Measurements from ENCODE around the gene TRIM66. TPM values are rescaled to one million over a fixed set of nuclear protein-coding genes. Genes with fewer than 3 reads are reported as not detected.
A peak's percentile ranks its signal among the peaks of the same experiment; 100 is the strongest.

Gene TRIM66
- total and polyA plus RNA-seq, 4 donors: 1.6 to 14.3 (median 2.5) TPM

DNA sequence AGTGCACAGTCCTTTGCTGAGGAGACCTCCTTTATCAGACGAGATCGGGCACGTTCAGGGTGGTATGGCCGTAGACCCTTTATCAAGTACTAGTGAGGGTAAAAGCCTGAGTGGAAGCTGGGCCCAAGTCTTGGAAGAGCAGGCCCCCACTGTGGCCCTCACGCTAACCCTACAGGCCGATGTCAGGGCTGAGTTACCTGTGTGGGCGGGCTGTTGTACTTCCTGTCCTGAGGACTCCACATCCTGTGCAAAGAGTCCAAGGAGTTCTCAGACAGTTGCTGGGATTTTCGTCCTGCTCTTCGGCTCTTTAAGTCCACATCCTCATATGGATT is 35.0 kb upstream of the TRIM66 start:
- Histone ChIP-seq H3K4me3 (ENCODE audit: low read depth in 1 of 3, low read length in 3 of 3) (no peak overlapping the region), H3K9me3 (ENCODE audit: control insufficient read depth in 4 of 4, low read length in 3 of 4) (no peaks in the 10 kb centered on the region), H3K4me1 (ENCODE audit: control insufficient read depth in 4 of 4, insufficient read depth in 4 of 4, low read length in 3 of 4) (peaks cover 22 to 81% (median 75%) of the 10 kb centered on the region in 4 donors), H3K9ac (ENCODE audit: low read depth in 1 of 2, low read length in 2 of 2) (no peak overlapping the region), H3K27me3 (ENCODE audit: control insufficient read depth in 4 of 4, insufficient read depth in 4 of 4, low read length in 3 of 4) (no peaks in the 10 kb centered on the region), H3K36me3 (ENCODE audit: control insufficient read depth in 4 of 4, insufficient read depth in 3 of 4, low read depth in 1 of 4, low read length in 3 of 4) (peaks cover 0 to 6% (median 3%) of the 10 kb centered on the region in 4 donors), H3K27ac (ENCODE audit: low read depth in 1 of 2, low read length in 2 of 2) (peak overlapping the region; percentile 25 to 46)
- no peak for DNase-seq (ENCODE audit: low spot score)
- TF ChIP-seq, protein P1, sequence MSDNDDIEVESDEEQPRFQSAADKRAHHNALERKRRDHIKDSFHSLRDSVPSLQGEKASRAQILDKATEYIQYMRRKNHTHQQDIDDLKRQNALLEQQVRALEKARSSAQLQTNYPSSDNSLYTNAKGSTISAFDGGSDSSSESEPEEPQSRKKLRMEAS (IDR thresholded peaks at IDR 0.05): no peak
- TF ChIP-seq YY1 (IDR thresholded peaks at IDR 0.05): no peak
- no peak for TF ChIP-seq RXRA (IDR thresholded peaks at IDR 0.05)
- WGBS: 61% methylated on average over 9 of the region's 9 CpGs

DNA sequence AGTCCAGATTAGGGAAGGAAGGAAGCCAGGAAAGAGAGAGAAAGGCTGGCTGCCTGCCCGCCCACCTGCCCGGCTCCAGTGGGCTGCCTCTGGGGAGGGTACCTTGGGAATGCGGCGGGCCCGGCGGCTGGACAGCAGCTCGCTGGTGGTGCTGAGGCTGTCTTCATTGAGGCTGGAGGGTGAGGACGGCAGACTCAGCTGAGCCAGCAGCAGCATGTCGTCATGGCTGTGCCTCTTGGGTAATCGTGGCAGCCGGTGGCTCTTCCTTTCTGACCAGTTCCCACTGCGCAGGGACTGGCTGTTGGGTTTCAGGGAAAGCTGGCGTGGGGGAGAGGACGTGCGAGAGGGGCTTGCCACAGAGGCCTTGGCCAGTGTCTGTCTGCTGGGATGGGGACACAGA is 33.0 kb upstream of the TRIM66 start:
- Histone ChIP-seq H3K9ac (ENCODE audit: low read depth in 1 of 2, low read length in 2 of 2) (no peak overlapping the region), H3K9me3 (ENCODE audit: control insufficient read depth in 4 of 4, low read length in 3 of 4) (no peaks in the 10 kb centered on the region), H3K27ac (ENCODE audit: low read depth in 1 of 2, low read length in 2 of 2) (peak overlapping the region in 1 of 2 donors; percentile 36), H3K36me3 (ENCODE audit: control insufficient read depth in 4 of 4, insufficient read depth in 3 of 4, low read depth in 1 of 4, low read length in 3 of 4) (peaks cover 0 to 17% (median 10%) of the 10 kb centered on the region in 4 donors), H3K4me3 (ENCODE audit: low read depth in 1 of 3, low read length in 3 of 3) (no peak overlapping the region), H3K4me1 (ENCODE audit: control insufficient read depth in 4 of 4, insufficient read depth in 4 of 4, low read length in 3 of 4) (peaks cover 22 to 61% (median 55%) of the 10 kb centered on the region in 4 donors), H3K27me3 (ENCODE audit: control insufficient read depth in 4 of 4, insufficient read depth in 4 of 4, low read length in 3 of 4) (no peaks in the 10 kb centered on the region)
- DNase-seq (ENCODE audit: low spot score): no peak
- 82% methylated on average over 15 of the region's 15 CpGs for WGBS
- TF ChIP-seq HNF4A (conservative IDR thresholded peaks at IDR 0.05) (no peak), EGR1 (IDR thresholded peaks at IDR 0.05; ENCODE audit: low read depth in 2 of 2) (no peak), GABPA (IDR thresholded peaks at IDR 0.05 in 1 of 2, conservative IDR thresholded peaks at IDR 0.05 in 1 of 2) (no peak), JUND (IDR thresholded peaks at IDR 0.05) (no peak), FOXA1 (IDR thresholded peaks at IDR 0.05) (no peak), FOXA2 (IDR thresholded peaks at IDR 0.05) (no peak), NR2F2 (IDR thresholded peaks at IDR 0.05) (no peak)
- TF ChIP-seq, protein P2, sequence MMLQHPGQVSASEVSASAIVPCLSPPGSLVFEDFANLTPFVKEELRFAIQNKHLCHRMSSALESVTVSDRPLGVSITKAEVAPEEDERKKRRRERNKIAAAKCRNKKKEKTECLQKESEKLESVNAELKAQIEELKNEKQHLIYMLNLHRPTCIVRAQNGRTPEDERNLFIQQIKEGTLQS (IDR thresholded peaks at IDR 0.05): no peak

DNA sequence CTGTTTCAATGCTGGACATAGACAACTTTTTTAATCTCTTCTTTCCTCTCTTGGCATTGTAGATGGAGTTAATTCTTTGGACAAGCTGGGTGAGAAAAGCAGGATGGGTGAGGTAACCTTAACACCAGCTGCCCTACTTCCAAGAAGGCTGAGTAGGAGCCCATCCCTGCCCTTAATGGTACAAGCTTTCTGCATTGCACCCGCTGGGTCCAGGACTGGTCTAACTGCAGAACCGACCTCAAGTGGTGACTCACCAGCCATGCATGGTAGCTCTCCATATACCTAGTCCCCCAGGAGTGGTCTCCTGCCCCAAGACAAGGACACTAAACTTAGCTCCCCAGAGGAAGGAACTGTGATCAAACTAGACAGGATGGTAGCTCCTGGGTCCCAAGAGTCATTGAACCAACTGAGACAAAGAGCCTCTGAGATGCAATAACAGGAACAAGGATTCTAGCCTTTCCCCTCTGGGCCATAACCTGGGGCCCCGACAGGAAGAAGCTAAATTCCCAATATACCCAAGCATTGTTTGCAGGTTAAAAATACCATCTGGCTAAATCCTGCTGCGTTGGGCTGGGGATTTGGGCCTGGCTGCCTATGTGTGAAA is 32.3 kb upstream of the TRIM66 start:
- no peak for TF ChIP-seq FOXA2 (IDR thresholded peaks at IDR 0.05)
- peak; percentile 37 for TF ChIP-seq NR2F2 (IDR thresholded peaks at IDR 0.05)
- no peak for TF ChIP-seq RAD21 (IDR thresholded peaks at IDR 0.05)
- Histone ChIP-seq H3K9ac (ENCODE audit: low read depth in 1 of 2, low read length in 2 of 2) (no peak overlapping the region), H3K4me1 (ENCODE audit: control insufficient read depth in 4 of 4, insufficient read depth in 4 of 4, low read length in 3 of 4) (peaks cover 22 to 55% (median 49%) of the 10 kb centered on the region in 4 donors), H3K9me3 (ENCODE audit: control insufficient read depth in 4 of 4, low read length in 3 of 4) (no peaks in the 10 kb centered on the region), H3K27ac (ENCODE audit: low read depth in 1 of 2, low read length in 2 of 2) (peak overlapping the region in 1 of 2 donors; percentile 10), H3K36me3 (ENCODE audit: control insufficient read depth in 4 of 4, insufficient read depth in 3 of 4, low read depth in 1 of 4, low read length in 3 of 4) (peaks cover 4 to 18% (median 10%) of the 10 kb centered on the region in 4 donors), H3K4me3 (ENCODE audit: low read depth in 1 of 3, low read length in 3 of 3) (no peak overlapping the region), H3K27me3 (ENCODE audit: control insufficient read depth in 4 of 4, insufficient read depth in 4 of 4, low read length in 3 of 4) (no peaks in the 10 kb centered on the region)
- 76% methylated on average over 4 of the region's 4 CpGs for WGBS
- DNase-seq (ENCODE audit: low spot score): no peak

DNA sequence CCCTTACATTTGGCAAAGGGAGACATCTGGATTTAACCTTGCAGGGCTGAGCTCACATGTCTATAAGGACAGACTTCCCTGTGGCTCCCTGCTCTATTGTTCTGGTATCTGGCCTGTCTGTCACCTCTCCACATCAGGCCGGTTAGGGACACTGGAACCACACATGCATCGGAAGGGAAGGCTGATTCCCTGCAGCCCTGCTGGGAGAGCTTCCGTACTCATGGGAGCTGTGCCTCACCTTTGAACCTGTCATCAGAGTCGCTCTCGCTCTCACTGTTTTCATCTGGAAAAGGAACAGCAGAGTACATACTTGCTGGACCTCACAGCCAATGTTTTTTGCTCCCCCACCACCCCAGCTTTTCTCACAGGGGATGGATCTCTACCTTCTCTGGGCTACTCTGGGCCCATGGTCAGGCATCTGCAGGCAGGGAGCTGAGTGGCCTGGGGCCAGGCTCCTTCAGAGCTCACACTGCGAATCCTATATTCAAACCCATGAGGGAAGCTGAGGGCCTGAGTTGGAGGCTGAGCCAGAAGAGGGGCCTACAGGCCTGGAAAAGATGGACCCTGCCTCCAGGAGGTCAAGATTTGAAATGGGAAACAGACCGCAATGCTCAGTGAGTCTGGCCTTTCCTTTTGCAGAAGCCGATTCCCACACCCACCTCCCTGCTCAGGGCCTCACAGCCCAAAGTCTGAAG is 31.4 kb upstream of the TRIM66 start:
- Histone ChIP-seq H3K4me3 (ENCODE audit: low read depth in 1 of 3, low read length in 3 of 3) (no peak overlapping the region), H3K9me3 (ENCODE audit: control insufficient read depth in 4 of 4, low read length in 3 of 4) (no peaks in the 10 kb centered on the region), H3K27me3 (ENCODE audit: control insufficient read depth in 4 of 4, insufficient read depth in 4 of 4, low read length in 3 of 4) (no peaks in the 10 kb centered on the region), H3K36me3 (ENCODE audit: control insufficient read depth in 4 of 4, insufficient read depth in 3 of 4, low read depth in 1 of 4, low read length in 3 of 4) (peaks cover 5 to 18% (median 10%) of the 10 kb centered on the region in 4 donors), H3K27ac (ENCODE audit: low read depth in 1 of 2, low read length in 2 of 2) (no peak overlapping the region), H3K4me1 (ENCODE audit: control insufficient read depth in 4 of 4, insufficient read depth in 4 of 4, low read length in 3 of 4) (peaks cover 20 to 55% (median 48%) of the 10 kb centered on the region in 4 donors), H3K9ac (ENCODE audit: low read depth in 1 of 2, low read length in 2 of 2) (no peak overlapping the region)
- peak; percentile 31 to 40 for TF ChIP-seq HNF4A (conservative IDR thresholded peaks at IDR 0.05)
- no peak for TF ChIP-seq HNF4G (IDR thresholded peaks at IDR 0.05)
- peak in 1 of 2 donors; percentile 18 for TF ChIP-seq RAD21 (IDR thresholded peaks at IDR 0.05)
- peak in 1 of 2 donors; percentile 15 for TF ChIP-seq RXRA (IDR thresholded peaks at IDR 0.05)
- no peak for DNase-seq (ENCODE audit: low spot score)
- WGBS: 61% methylated on average over 8 of the region's 8 CpGs

Measured in liver (tissue), 9 donors.